NOMO-1 (cell line): ENCODE results near the gene RPL18A.
A peak's percentile ranks its signal among the peaks of the same experiment; 100 is the strongest.

ENCODE experiments used
- DNase-seq, 2 experiments: peaks; one replicate each; lab custom pipeline; 2025; ENCODE audit not compliant: unreplicated experiment in 2 of 2; lab: John Stamatoyannopoulos, UW

RPL18A gene

GRCh38 chr19:17841810-17842662 is 17.7 kb upstream of the RPL18A start:
- DNase-seq: no peak

GRCh38 chr19:17842663-17843291 is 16.9 kb upstream of the RPL18A start:
- no peak for DNase-seq

- DNase-seq: no peak
These were observed 16.4 kb upstream of the RPL18A start for GRCh38 chr19:17843292-17843827.

GRCh38 chr19:17843908-17844490 is 15.7 kb upstream of the RPL18A start:
- no peak for DNase-seq

GRCh38 chr19:17846146-17846545 is 13.6 kb upstream of the RPL18A start:
- no peak for DNase-seq

GRCh38 chr19:17847538-17848366 is 12.0 kb upstream of the RPL18A start, which contains the start of gene JAK3:
Gene JAK3 (minus strand): TSS chr19:17847982. CDS start chr19:17844417, 3,565 bp downstream.
- DNase-seq: peak; percentile 55 to 57

GRCh38 chr19:17848595-17849292 is 11.0 kb upstream of the RPL18A start:
- no peak for DNase-seq

- DNase-seq: no peak
These were observed 5.6 kb upstream of the RPL18A start for GRCh38 chr19:17854061-17854460.

GRCh38 chr19:17855280-17856152 is 4.2 kb upstream of the RPL18A start:
- DNase-seq: peak; percentile 50 to 75

GRCh38 chr19:17860331-17860992 is 752 bp downstream of the RPL18A start:
- no peak for DNase-seq

- no peak for DNase-seq
These were observed 1.3 kb downstream of the RPL18A start for GRCh38 chr19:17860993-17861360.

GRCh38 chr19:17861542-17862402 is 2.1 kb downstream of the RPL18A start:
- DNase-seq: no peak

GRCh38 chr19:17862711-17863519 is 3.2 kb downstream of the RPL18A start:
- no peak for DNase-seq

GRCh38 chr19:17863520-17864182 is 3.9 kb downstream of the RPL18A start:
- no peak for DNase-seq

GRCh38 chr19:17865364-17866311 is 5.9 kb downstream of the RPL18A start:
- no peak for DNase-seq
